SK-N-MC (cell line): Measurements from ENCODE around the gene CCDC88C.

Experiments used
- EZH2 ChIP-seq: fragments of 200-600 bp; sonication (generic); IDR thresholded peaks from one replicate; pipeline ENCODE4 v1.6.1; 2017; ENCODE audit warnings: antibody characterized with exemption
- FOXP2 ChIP-seq: optimal IDR thresholded peaks from 2 replicates; pipeline ENCODE3; 2011; ENCODE audit warnings: mild to moderate bottlenecking, moderate library complexity; ENCODE audit not compliant: insufficient read depth; ENCODE audit errors: extremely low read length, control extremely low read depth
- POLR2AphosphoS5 ChIP-seq: IDR thresholded peaks from 2 replicates; pipeline ENCODE4 v1.6.1; 2012; ENCODE audit warnings: mild to moderate bottlenecking, low read depth, low read length, borderline replicate concordance

- no peak for TF ChIP-seq EZH2
- no peak for TF ChIP-seq POLR2AphosphoS5
- TF ChIP-seq FOXP2, result no peak
Measured at GRCh38 chr14:91343051-91343450, 74.6 kb downstream of the CCDC88C start.
